Measurements from ENCODE around the gene POU3F3. TPM values are rescaled to one million over a fixed set of nuclear protein-coding genes. Genes with fewer than 3 reads are reported as not detected.

POU3F3 gene
- not detected in 2 replicates for total RNA-seq

GRCh38 chr2:104853534-104854497, at the start of gene POU3F3:
Gene POU3F3 (plus strand): TSS chr2:104854115. CDS start chr2:104855511, 1,396 bp downstream.

Small RNA genes within 50 kb of the gene (small RNA-seq; reads per million reads assigned to genes)
- not detected for gene AC018730.1

Other genes with a start within 250 kb of the POU3F3 start
- 19.9 TPM in 2 replicates for gene MRPS9, start 184.0 kb downstream of the POU3F3 start, total RNA-seq